ENCODE results near the gene FHIT. TPM values are rescaled to one million over a fixed set of nuclear protein-coding genes. Genes with fewer than 3 reads are reported as not detected.
A peak's percentile ranks its signal among the peaks of the same experiment; 100 is the strongest.

The FHIT gene
- polyA plus RNA-seq, 1 donor from 2014 or later: 17.3 TPM

DNA sequence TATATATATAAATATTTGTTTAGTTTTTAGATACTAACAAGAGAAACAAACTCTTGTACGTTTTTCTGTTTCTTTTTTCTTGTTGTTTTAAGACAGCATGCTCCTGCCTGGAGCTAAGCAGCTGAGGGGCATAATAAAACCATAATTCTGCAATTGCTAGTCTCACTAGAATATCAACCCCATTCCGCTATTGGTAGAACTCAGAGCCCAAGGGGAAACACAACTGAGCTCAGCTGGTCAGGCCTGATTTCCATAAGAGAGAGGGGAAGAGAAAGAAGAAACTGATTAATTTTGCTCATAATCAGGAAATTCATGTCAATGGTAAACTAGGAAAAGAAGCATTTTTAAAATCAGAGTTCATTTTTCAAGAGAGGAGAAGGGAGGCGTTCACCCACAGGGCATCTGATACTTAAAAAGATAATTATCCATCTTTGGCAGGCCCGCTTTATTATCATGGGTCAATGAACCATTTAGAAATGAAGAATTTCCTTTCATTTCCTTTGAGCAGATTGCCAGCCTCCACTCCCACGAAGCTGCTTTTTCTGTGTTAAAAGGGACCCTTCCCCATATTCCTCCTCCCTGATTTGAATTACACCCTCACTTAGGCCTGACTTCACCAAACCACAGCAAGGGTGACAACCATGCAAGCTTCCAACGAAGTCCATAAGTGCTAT lies 1236.1 kb downstream of the FHIT start:
- Mint-ChIP-seq H3K4me1 (peaks cover 11 to 29% (median 20%) of the 10 kb centered on the region in 3 donors), H3K27me3 (no peaks in the 10 kb centered on the region), H3K4me3 (no peak overlapping the region), H3K9me3 (no peaks in the 10 kb centered on the region), H3K27ac (peak overlapping the region in 1 of 3 donors; percentile 65), H3K36me3 (peaks cover 1% of the 10 kb centered on the region)

DNA sequence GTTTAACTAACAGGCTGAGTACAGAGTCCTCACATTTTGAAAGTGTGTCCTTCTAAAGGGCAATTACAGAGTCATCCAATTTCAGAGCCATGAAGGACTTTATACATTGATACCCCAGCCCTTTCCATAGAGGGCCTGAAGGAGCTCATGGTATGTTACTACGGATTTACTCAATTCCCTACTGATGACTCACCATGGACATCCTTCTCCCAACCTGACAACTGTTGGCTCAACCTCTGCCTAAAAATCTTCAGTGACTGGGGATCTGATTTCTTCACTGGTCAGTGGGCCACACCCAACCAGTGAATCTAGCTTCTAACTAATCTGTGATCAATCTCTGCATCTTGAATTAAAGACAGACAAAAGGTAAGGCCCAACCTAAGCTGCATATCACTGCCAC lies 1238.0 kb downstream of the FHIT start:
- Mint-ChIP-seq H3K4me1 (peaks cover 13 to 30% (median 20%) of the 10 kb centered on the region in 3 donors), H3K36me3 (peaks cover 1% of the 10 kb centered on the region), H3K4me3 (no peak overlapping the region), H3K27ac (no peak overlapping the region), H3K27me3 (no peaks in the 10 kb centered on the region), H3K9me3 (no peaks in the 10 kb centered on the region)

DNA sequence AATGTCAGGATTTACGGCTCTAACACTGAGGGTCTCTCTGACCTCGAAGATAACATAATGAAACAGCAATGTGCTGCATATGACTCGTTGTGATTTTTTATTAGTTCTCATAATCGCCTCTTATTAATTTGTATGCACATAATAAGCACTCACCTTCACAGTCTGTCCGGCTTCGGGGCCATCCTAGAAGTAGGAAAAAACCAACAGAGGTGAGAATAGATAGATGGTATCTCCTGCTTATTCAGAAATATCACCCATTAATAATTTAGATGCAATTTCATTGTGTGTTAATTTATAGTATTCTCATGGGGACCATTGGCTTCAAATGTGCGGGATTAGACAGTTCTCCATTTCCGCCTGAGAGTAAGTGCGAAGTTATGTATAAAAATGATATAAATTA lies 1240.0 kb downstream of the FHIT start:
- no peaks in the 10 kb centered on the region for H3K36me3 Mint-ChIP-seq

DNA sequence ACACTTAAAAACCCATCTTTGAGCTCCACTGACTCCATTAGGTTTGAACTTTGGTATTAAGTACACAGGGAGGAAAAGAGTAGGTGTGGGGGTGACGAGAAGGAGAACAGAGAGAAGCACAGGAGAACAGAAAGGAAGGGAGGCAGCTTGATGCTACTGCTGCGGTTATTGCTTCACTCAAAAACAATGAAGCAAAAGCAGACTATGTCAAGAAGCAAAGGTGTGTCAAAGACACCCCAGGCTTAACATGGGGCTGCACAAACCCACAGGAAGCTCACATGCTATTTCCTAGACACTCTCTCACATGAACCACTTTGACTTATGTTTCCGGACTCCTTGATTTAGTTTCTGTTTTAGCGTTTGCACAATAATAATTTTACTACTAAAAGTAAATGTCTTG lies 1240.5 kb downstream of the FHIT start:
- Mint-ChIP-seq H3K4me3 (peak overlapping the region; percentile 15 to 86 (median 66)), H3K36me3 (no peaks in the 10 kb centered on the region), H3K27me3 (no peaks in the 10 kb centered on the region), H3K4me1 (peaks cover 10 to 18% (median 14%) of the 10 kb centered on the region in 3 donors), H3K27ac (peak overlapping the region; percentile 2 to 76 (median 19)), H3K9me3 (no peaks in the 10 kb centered on the region)

More for the DNA sequence above, 1240.0 kb downstream of the FHIT start:
- Mint-ChIP-seq H3K27me3 (no peaks in the 10 kb centered on the region), H3K9me3 (no peaks in the 10 kb centered on the region), H3K4me3 (peak overlapping the region in 3 of 4 donors; percentile 49 to 86 (median 83)), H3K27ac (peak overlapping the region in 2 of 3 donors; percentile 2 to 16), H3K4me1 (peaks cover 10 to 18% (median 14%) of the 10 kb centered on the region in 3 donors)

DNA sequence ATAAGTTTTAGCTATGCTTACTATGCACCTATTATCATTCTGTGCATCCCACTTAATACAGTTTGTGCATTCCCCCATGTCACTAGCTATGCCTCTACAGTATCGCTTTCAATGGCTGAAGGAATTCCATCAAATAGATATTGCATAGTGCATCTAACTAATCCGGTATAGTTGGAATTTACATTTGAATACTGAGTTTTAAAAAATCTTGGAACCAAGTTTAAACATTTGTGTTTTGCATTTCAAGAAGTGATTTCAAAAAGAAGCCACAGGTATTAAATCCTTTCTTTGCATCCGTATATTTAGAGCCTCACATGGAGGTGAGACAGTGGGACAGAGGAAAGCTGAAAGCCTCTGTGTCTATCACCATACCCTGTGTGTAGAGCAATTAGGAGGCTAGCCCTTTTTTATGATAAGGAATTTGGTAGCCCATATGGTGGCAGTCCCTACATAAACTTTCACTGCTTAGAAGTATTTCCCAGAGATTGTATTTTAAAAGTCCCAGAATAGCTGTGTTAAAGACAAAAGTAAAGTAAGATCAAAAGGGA lies 1241.2 kb downstream of the FHIT start:
- peak overlapping the region in 1 of 4 donors; percentile 83 for H3K4me3 Mint-ChIP-seq
- peaks cover 2% of the 10 kb centered on the region for H3K27me3 Mint-ChIP-seq
- H3K36me3 Mint-ChIP-seq: no peaks in the 10 kb centered on the region
- no peaks in the 10 kb centered on the region for H3K9me3 Mint-ChIP-seq
- H3K4me1 Mint-ChIP-seq: peaks cover 10 to 18% (median 14%) of the 10 kb centered on the region in 3 donors
- peak overlapping the region; percentile 2 to 76 (median 11) for H3K27ac Mint-ChIP-seq

DNA sequence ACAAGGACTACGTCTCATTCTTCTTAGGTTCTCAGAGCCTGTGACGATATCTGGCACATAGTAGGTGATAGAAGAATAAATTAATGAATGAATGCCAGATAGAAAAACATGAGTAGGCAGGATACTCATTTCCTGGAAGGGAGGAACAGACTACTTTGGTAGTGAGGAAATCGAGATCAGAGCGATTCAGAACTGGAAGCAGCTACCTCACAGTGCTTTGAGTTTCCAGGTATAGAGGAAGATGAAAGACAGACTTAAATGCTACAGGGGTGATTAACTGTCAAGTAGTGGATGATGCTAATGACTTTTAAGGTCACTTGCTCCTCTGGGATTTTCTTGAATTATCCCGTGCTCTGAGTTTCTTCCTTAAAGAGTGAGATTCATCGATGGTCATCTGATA lies 1249.9 kb downstream of the FHIT start:
- Mint-ChIP-seq H3K4me3 (no peak overlapping the region), H3K27me3 (peaks cover 7% of the 10 kb centered on the region), H3K9me3 (peaks cover 0 to 4% (median 0%) of the 10 kb centered on the region in 3 donors), H3K4me1 (no peaks in the 10 kb centered on the region), H3K27ac (no peak overlapping the region), H3K36me3 (peaks cover 1% of the 10 kb centered on the region)

DNA sequence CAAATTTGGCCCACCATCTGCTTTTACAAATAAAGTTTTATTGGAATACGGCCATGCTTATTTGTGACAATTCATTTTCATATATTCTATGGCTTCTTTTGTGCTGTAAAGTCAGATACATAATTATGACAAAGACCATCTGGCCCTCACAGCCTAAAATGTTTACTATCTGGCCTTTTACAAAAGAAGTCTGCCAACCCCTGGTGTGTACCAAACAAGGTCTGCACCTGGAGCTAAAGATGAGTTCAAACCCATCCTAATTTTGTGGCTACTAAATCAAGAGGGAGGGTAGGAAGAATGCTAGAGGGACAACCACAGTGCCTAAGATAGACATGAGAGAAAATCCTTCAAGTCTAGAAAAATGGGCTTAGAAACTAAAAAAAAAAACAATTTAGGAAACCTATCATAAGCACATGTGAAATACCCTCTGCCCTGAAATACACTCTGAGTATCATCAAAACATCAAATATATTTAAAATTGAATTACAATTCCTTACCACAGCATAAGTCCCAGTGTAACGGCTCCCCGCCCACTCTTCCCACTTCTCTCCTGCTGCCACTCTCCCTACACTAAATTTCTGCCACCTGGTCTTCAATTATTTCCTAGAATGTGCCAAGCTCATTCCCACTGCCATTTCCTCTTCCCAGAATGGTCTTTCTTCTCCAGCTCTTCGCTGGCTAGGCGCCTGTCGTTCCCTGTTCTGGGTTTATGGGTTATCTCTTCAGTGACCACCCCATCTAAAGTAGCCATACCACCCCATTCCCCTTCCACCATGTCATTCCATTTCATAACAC lies 1250.7 kb downstream of the FHIT start:
- peaks cover 3% of the 10 kb centered on the region for H3K36me3 Mint-ChIP-seq
- H3K27ac Mint-ChIP-seq: no peak overlapping the region
- H3K27me3 Mint-ChIP-seq: peaks cover 7% of the 10 kb centered on the region
- H3K4me3 Mint-ChIP-seq: no peak overlapping the region
- H3K9me3 Mint-ChIP-seq: peaks cover 0 to 4% (median 0%) of the 10 kb centered on the region in 3 donors
- peaks cover 0 to 2% (median 0%) of the 10 kb centered on the region in 3 donors for H3K4me1 Mint-ChIP-seq

DNA sequence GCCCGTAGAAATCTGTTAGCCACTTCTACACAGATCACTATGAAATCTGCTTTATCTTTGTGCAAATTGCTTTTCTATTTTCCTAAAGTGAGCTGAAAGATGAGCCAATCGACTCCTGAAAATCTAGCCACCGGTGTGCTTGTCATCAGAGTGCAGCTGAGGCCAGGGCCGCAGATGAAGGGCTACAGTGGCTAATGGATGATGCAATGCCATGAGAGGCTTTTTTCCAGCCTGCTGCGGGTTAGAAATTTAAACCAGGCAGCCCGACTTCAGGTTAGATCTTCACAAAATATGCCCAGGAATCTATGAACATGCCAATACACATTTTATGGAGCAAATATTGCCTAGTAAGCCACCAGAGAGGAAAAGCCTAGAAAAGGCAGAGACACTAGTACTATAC lies 1253.2 kb downstream of the FHIT start:
- Mint-ChIP-seq H3K4me1 (peaks cover 0 to 2% (median 0%) of the 10 kb centered on the region in 3 donors), H3K4me3 (no peak overlapping the region), H3K9me3 (peaks cover 0 to 4% (median 0%) of the 10 kb centered on the region in 3 donors), H3K27ac (no peak overlapping the region), H3K27me3 (peaks cover 4% of the 10 kb centered on the region), H3K36me3 (peaks cover 6% of the 10 kb centered on the region)

DNA sequence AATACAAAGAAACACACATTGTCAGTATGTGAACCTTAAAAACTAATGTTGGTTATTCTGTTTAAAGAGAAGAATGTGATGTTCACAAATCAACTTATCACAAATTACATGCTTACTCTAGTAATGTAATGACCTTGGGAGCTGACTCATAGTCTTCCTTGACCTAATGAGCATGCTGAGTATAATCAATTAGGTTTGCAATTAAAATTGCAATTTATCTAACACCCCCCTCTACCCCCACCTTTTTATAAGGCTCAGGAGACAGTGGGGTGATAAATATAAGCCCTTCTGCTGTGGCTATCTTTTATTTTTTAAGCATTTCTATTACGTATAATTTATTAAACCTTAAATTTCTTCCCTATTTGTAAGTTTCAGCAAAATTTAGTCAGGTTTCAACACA lies 1253.7 kb downstream of the FHIT start:
- Mint-ChIP-seq H3K4me3 (no peak overlapping the region), H3K27ac (no peak overlapping the region), H3K27me3 (peaks cover 4% of the 10 kb centered on the region), H3K4me1 (peaks cover 0 to 2% (median 0%) of the 10 kb centered on the region in 3 donors), H3K36me3 (peaks cover 6% of the 10 kb centered on the region), H3K9me3 (peaks cover 0 to 4% (median 0%) of the 10 kb centered on the region in 3 donors)

DNA sequence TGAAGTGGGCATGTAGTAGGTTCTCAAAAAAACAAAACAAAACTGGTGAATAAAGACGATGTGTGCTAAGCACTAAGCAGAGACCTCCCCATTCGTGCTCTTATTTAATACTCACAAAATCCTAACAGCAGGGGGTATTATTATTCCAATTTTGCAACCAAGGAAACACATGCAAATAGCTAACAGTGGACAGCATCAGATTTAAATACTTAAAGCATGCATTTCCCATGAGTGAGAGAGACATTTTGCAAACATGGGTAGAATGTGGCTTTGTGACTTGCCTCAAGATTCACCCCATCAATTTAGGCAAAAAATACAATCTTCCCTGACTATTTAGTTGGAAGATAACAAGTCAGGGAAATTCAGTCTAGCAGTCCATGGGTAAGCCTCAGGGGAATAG lies 1255.2 kb downstream of the FHIT start:
- Mint-ChIP-seq H3K9me3 (peaks cover 0 to 4% (median 0%) of the 10 kb centered on the region in 3 donors), H3K27me3 (peaks cover 4% of the 10 kb centered on the region), H3K36me3 (peaks cover 4% of the 10 kb centered on the region), H3K4me1 (peaks cover 0 to 2% (median 0%) of the 10 kb centered on the region in 3 donors), H3K27ac (no peak overlapping the region), H3K4me3 (no peak overlapping the region)

DNA sequence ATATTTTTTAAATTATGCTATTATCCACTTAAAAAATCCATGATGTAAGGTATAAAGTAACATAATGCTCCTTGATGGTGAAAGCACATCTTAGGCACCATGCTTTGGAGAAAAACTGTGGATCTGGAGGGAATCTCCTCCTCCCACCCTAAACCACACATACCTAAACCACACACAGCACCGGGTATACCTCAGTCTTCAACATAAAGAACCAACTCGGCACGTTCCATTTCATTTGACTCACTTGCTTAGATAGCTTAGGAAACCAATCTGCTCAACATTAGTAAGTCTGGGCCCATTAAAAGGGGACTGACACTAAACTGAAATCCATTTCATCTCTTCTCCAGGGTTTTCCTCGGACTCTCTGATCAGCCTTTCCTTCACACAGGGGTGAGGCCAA lies 1255.7 kb downstream of the FHIT start:
- Mint-ChIP-seq H3K4me3 (no peak overlapping the region), H3K27ac (peak overlapping the region in 1 of 3 donors; percentile 2), H3K4me1 (peaks cover 0 to 2% (median 0%) of the 10 kb centered on the region in 3 donors), H3K9me3 (no peaks in the 10 kb centered on the region), H3K27me3 (peaks cover 2% of the 10 kb centered on the region), H3K36me3 (peaks cover 4% of the 10 kb centered on the region)

DNA sequence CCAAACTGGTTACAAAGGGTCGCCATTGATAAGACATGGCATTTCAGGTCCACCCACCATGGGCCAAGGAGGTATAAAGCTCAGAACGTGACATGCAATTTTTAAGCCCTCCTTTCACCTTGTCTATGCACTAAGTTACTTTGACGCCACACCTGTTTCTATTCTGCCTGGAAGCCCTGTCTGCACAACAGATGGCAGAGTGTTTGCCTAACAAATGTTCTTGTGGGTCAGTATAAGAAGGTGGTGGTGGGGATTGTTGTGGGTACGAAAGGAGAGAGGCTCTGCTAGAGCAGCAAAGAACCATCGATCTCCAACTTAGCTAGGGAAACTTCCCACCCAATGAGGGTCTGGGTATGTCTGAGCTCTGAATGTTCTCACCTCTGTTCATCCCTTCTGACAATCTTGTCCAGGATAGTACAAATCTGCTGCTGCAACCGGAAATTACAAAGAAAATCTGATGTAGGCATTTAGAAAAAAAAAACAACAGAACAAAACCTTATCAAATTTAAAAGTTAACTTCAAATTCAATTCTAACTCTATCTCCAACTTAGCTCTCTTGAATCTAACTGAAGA lies 1256.4 kb downstream of the FHIT start:
- no peaks in the 10 kb centered on the region for H3K9me3 Mint-ChIP-seq
- no peak overlapping the region for H3K27ac Mint-ChIP-seq
- H3K4me1 Mint-ChIP-seq: peaks cover 0 to 2% (median 0%) of the 10 kb centered on the region in 3 donors
- H3K27me3 Mint-ChIP-seq: peaks cover 2% of the 10 kb centered on the region
- peaks cover 4% of the 10 kb centered on the region for H3K36me3 Mint-ChIP-seq
- H3K4me3 Mint-ChIP-seq: no peak overlapping the region

DNA sequence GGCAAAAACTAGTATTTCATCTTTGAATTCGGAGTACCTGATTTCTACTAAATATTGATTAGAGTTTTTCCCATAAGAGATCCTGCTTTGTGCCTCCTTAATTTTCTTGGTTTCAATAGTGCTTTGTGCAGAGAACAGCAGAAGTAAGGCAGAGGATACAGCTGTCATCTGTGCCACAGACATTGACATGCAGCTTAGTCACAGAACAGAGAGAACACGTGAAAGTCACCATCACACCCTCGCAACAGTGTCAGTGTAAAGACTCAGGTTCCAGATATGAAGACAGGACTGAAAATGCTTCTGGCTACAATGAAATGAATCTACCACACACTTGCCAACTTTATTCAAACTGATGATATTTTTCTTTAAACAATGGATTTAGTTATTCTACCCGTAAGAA lies 1258.7 kb downstream of the FHIT start:
- Mint-ChIP-seq H3K9me3 (no peaks in the 10 kb centered on the region), H3K4me1 (peaks cover 0 to 2% (median 0%) of the 10 kb centered on the region in 3 donors), H3K27me3 (peaks cover 2% of the 10 kb centered on the region), H3K4me3 (no peak overlapping the region), H3K36me3 (peaks cover 4% of the 10 kb centered on the region), H3K27ac (no peak overlapping the region)

DNA sequence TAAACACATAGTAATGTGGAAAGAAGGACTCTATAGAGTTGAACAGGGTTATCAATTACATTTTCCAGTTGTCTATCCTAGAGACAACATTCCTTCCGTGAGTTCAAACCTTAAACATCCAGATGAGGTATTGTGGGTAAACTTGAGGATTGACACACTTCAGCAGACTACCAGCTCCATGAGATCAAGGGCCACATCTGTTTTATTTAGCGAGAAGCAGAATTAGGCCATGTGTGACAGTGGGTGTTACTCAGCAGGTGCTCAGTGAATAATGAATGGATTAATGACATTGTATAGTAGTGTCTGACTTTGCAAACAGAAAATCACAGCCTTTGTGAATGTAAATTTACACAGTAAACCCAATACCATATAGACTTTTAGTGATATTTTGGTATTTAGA lies 1260.3 kb downstream of the FHIT start:
- Mint-ChIP-seq H3K27ac (no peak overlapping the region), H3K4me1 (peaks cover under 1 to 1% (median under 1%) of the 10 kb centered on the region in 3 donors)

DNA sequence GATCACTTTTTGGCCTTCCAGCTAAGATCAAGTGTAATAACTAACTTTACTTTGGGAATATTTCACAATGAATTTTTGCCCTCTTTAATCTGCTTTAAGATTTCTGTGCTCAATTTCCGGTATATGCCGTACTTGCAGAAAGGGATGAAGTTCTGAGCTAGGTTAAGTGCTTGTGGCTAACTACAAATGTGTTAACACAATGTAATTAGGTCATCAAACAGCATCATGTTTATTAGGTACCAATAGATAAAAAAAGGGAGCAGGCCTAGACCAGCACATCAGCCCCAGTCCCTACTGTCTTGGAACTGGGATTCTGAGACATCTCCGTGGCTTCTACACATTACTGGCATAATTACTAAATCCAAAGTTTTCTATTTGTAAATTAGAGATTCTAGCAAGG lies 1268.7 kb downstream of the FHIT start:
- Mint-ChIP-seq H3K4me3 (no peak overlapping the region), H3K36me3 (no peaks in the 10 kb centered on the region)

More for the DNA sequence above, 1260.3 kb downstream of the FHIT start:
- H3K36me3 Mint-ChIP-seq: peaks cover 4% of the 10 kb centered on the region
- no peaks in the 10 kb centered on the region for H3K27me3 Mint-ChIP-seq
- H3K4me3 Mint-ChIP-seq: no peak overlapping the region
- H3K9me3 Mint-ChIP-seq: no peaks in the 10 kb centered on the region

More for the DNA sequence above, 1268.7 kb downstream of the FHIT start:
- Mint-ChIP-seq H3K27me3 (no peaks in the 10 kb centered on the region), H3K4me1 (peaks cover 5 to 7% (median 6%) of the 10 kb centered on the region in 3 donors), H3K9me3 (peaks cover 0 to 4% (median 0%) of the 10 kb centered on the region in 3 donors), H3K27ac (no peak overlapping the region)

Measured in IgD-negative memory B cell (primary cell).